Ovary (tissue), 3 donors: ENCODE data around the gene HSD17B7.
A peak's percentile ranks its signal among the peaks of the same experiment; 100 is the strongest.
"Not testable (repeated sequence)": the region's sequence is repeated elsewhere in the genome, so short reads cannot be mapped to it uniquely, and the experiment has no call there.

ENCODE experiments used
- CTCF ChIP-seq, 3 donors: fragments of 450-650 bp in 2 of 3; fragments of 200-600 bp in 1 of 3; IDR thresholded peaks; one replicate each; pipeline versions ENCODE4 v1.5.1 to v1.8.0; 2016 to 2022; ENCODE audit warnings: antibody characterized with exemption in 3 of 3, mild to moderate bottlenecking in 1 of 3
- EP300 ChIP-seq: sonication (generic); formaldehyde crosslinking; IDR thresholded peaks from one replicate; pipeline ENCODE4 v1.6.1; 2017; ENCODE audit warnings: antibody characterized with exemption
- POLR2A ChIP-seq: fragments of 450-650 bp; IDR thresholded peaks from one replicate; pipeline ENCODE4 v1.6.1; 2017; ENCODE audit warnings: antibody characterized with exemption, mild to moderate bottlenecking, moderate library complexity
- donor health status: DM: no; HTN: no; CAD: no.

- TF ChIP-seq POLR2A = peak; percentile 76
- TF ChIP-seq CTCF (IDR thresholded peaks at IDR 0.05); EP300: not testable (repeated sequence)
Observed at GRCh38 chr1:162790303-162790984, at the start of gene HSD17B7.
